ENCODE measurements around the gene LIN37. TPM values are rescaled to one million over a fixed set of nuclear protein-coding genes. Genes with fewer than 3 reads are reported as not detected.
A peak's percentile ranks its signal among the peaks of the same experiment; 100 is the strongest.

Gene LIN37
- total and polyA plus RNA-seq, 2 experiments from 2014 or later = 12.0 to 13.6 TPM

DNA sequence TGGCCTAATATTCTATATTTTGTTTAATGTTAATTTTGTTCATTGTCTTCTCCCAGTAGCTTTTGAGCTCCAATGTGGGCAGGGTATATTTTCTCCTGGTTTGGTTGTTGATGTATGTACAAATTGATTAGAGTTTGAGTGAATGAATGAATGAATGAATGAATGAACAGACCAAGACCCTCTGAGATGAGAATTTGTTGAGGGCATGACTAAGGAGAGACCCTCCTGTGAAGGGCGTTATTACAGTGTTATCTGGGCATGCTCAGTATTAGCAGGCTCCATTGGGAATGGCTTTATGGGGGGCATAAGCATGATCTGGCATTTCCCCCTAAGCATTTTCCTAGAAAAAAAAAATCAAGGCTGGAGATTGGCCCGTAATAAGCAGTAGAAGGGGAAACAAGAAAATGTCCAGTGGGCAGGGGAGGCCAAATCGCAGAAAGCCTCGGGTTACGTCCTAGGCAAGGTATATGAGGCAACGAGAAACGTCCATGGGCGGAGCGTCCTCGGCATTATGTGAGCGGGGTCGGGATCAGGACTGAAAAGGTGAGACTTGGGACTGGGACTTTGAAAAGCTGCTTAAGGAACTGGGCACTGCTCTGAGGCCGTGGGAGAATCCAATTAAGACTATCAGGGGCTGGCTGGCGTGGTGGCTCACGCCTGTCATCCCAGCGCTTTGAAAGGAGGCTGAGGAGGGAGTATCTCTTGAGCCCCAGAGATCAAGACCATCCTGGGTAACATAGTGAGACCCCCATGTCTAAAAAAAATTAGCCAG is 26.1 kb downstream of the LIN37 start:
- Histone ChIP-seq H3K9me3 (ENCODE audit: low read depth) (no peaks in the 10 kb centered on the region), H3K4me1 (ENCODE audit: insufficient read depth) (peaks cover 10% of the 10 kb centered on the region), H3K79me2 (peaks cover 4% of the 10 kb centered on the region), H4K20me1 (ENCODE audit: insufficient read depth, poor library complexity, severe bottlenecking) (no peaks in the 10 kb centered on the region), H3K9me2 (replicated peaks; ENCODE audit: insufficient read depth) (no peaks in the 10 kb centered on the region), H3K27me3 (no peaks in the 10 kb centered on the region), H2AFZ (no peak overlapping the region), H3K4me2 (peak overlapping the region; percentile 67), H3K36me3 (replicated peaks; ENCODE audit: insufficient read depth, low read depth) (no peaks in the 10 kb centered on the region), H3K27ac (no peak overlapping the region), H3K4me3 (no peak overlapping the region)
- WGBS (ENCODE audit: low lambda C conversion rate, missing lambda C conversion rate) = 52% methylated on average over 16 of the region's 16 CpGs
- DNase-seq (ENCODE audit: low spot score) = no peak
- TF ChIP-seq, protein P1, sequence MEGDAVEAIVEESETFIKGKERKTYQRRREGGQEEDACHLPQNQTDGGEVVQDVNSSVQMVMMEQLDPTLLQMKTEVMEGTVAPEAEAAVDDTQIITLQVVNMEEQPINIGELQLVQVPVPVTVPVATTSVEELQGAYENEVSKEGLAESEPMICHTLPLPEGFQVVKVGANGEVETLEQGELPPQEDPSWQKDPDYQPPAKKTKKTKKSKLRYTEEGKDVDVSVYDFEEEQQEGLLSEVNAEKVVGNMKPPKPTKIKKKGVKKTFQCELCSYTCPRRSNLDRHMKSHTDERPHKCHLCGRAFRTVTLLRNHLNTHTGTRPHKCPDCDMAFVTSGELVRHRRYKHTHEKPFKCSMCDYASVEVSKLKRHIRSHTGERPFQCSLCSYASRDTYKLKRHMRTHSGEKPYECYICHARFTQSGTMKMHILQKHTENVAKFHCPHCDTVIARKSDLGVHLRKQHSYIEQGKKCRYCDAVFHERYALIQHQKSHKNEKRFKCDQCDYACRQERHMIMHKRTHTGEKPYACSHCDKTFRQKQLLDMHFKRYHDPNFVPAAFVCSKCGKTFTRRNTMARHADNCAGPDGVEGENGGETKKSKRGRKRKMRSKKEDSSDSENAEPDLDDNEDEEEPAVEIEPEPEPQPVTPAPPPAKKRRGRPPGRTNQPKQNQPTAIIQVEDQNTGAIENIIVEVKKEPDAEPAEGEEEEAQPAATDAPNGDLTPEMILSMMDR (IDR thresholded peaks at IDR 0.05; ENCODE audit: poor library complexity) = no peak
- TF ChIP-seq EZH2 (IDR thresholded peaks at IDR 0.05; ENCODE audit: borderline replicate concordance) (no peak), EZH2phosphoT487 (IDR thresholded peaks at IDR 0.05; ENCODE audit: low read depth, severe bottlenecking, unreplicated experiment) (no peak)

DNA sequence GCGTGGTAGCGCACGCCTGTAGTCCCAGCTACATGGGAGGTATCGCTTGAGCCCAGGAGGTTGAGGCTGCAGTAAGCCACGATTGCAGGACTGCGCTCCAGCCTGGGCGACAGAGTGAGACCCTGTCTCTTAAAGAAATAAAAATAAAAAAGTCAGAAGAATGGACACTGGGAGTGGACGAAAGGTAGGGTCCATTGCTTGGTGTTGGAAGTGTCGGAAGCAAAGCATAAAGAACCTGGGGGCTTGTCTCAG is 26.6 kb downstream of the LIN37 start:
- Histone ChIP-seq H3K9me2 (replicated peaks; ENCODE audit: insufficient read depth) (no peaks in the 10 kb centered on the region), H3K36me3 (replicated peaks; ENCODE audit: insufficient read depth, low read depth) (no peaks in the 10 kb centered on the region), H3K79me2 (peaks cover 4% of the 10 kb centered on the region), H3K9me3 (ENCODE audit: low read depth) (no peaks in the 10 kb centered on the region), H3K4me3 (no peak overlapping the region), H2AFZ (no peak overlapping the region), H4K20me1 (ENCODE audit: insufficient read depth, poor library complexity, severe bottlenecking) (no peaks in the 10 kb centered on the region), H3K27ac (no peak overlapping the region), H3K27me3 (no peaks in the 10 kb centered on the region), H3K4me2 (peak overlapping the region; percentile 67), H3K4me1 (ENCODE audit: insufficient read depth) (peaks cover 10% of the 10 kb centered on the region)
- WGBS (ENCODE audit: low lambda C conversion rate, missing lambda C conversion rate) = 26% methylated on average over 9 of the region's 9 CpGs
- no peak for TF ChIP-seq EZH2 (IDR thresholded peaks at IDR 0.05; ENCODE audit: borderline replicate concordance)
- TF ChIP-seq EZH2phosphoT487 (IDR thresholded peaks at IDR 0.05; ENCODE audit: low read depth, severe bottlenecking, unreplicated experiment) = no peak
- TF ChIP-seq, protein P1 (IDR thresholded peaks at IDR 0.05; ENCODE audit: poor library complexity) = no peak
- DNase-seq (ENCODE audit: low spot score) = no peak

DNA sequence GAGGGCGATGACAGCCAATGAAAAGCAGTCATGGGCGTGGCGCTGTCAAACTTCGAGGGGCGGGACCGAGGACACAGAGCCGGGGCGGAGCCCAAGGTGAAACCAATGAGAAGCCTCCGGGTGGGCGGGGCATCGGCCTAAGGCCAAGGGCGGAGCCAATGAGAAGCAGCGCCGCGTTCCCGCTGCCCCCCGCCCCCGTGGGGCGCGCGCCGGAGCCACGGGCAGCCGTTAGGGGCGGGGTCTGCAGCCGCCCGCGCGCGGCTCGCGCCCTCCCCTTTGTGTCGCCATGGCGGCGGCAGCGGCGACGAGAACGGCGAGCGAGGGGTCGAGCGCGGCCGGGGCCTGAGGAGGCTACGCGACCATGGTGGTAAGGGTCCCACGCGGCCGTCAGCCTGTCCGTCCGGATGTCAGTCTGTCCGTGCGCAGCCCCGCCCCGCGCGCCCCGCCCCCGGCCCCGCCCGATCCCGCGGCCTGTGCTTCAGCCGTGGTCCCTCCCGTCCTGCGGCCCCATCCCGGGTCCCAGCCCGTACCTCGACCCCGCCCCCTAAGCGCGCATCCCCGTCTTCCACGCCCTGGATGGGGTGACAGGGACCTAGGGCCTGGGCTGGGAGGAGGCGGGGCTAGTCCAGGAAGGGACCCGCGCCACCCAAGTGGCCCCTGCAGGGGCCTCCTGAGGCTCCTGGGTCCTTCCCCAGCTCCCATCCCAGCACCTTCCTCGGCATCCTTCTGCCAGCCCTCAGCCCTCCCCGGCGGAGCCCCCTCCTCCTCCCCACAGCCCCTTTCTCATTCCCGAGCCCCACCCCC is 27.1 kb downstream of the LIN37 start, which contains the start of gene ARHGAP33:
ARHGAP33 (plus strand) TSS at position 267 of the 804 bp plus-strand sequence; CDS start at position 362, 95 bp downstream.
- peak; percentile 100 for DNase-seq (ENCODE audit: low spot score)
- Histone ChIP-seq H3K79me2 (peaks cover 4% of the 10 kb centered on the region), H3K27ac (no peak within 1 kb of the TSS), H3K4me3 (peak within 1 kb of the TSS; percentile 54), H3K27me3 (no peaks in the 10 kb centered on the region), H3K9me3 (ENCODE audit: low read depth) (no peaks in the 10 kb centered on the region), H4K20me1 (ENCODE audit: insufficient read depth, poor library complexity, severe bottlenecking) (no peaks in the 10 kb centered on the region), H3K36me3 (replicated peaks; ENCODE audit: insufficient read depth, low read depth) (no peaks in the 10 kb centered on the region), H3K9me2 (replicated peaks; ENCODE audit: insufficient read depth) (no peaks in the 10 kb centered on the region), H2AFZ (peak within 1 kb of the TSS; percentile 32), H3K4me1 (ENCODE audit: insufficient read depth) (peaks cover 10% of the 10 kb centered on the region), H3K4me2 (peak within 1 kb of the TSS; percentile 80)
- TF ChIP-seq, protein P1 (IDR thresholded peaks at IDR 0.05; ENCODE audit: poor library complexity) = no peak
- no peak for TF ChIP-seq EZH2 (IDR thresholded peaks at IDR 0.05; ENCODE audit: borderline replicate concordance)
- no peak for TF ChIP-seq EZH2phosphoT487 (IDR thresholded peaks at IDR 0.05; ENCODE audit: low read depth, severe bottlenecking, unreplicated experiment)
- under 1% methylated on average over 26 of the region's 82 CpGs for WGBS (ENCODE audit: low lambda C conversion rate, missing lambda C conversion rate)

Data from hepatocyte (in vitro differentiated cells).